GM18873 (cell line): ENCODE results near the gene IQSEC1.

Source experiments
- ATAC-seq: cut with Tn5 transposase; IDR thresholded peaks from one replicate; pipeline ENCODE4 v1.9.1; 2021; ENCODE audit warnings: mild to moderate bottlenecking, moderate library complexity, moderate number of reproducible peaks; ENCODE audit not compliant: unreplicated experiment, low FRiP score

The IQSEC1 gene

DNA sequence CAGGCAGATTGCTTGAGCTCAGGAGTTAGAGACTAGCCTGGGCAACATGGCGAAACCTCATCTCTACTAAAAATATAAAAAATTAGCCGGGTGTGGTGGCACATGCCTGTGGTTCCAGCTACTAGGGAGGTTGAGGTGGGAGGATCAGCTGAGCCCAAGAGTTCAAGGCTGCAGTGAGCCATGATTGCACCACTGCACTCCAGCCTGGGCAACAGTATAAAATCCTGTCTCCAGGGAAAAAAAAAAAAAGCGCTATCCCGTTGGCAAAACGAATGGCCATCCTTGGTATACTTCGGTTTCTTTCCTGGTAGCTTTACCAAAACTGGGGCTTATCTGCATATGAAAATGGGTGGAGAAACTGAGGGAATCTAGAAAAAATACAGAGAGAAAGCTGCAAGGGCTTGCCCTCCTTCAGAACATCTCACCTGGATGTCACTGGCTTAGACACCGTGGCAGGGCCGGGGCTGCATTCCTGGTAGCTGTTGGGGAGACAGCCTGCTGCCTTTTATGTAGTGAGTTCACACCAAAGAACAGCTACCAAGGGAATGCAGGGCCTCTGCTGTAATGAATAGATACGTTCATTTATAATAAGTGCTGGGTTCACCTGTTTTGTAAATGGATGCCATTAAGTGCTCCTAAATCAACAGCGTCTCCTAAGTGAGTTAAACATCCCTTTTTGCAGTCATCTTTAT is 96.0 kb downstream of the IQSEC1 start:
- no peak for ATAC-seq

DNA sequence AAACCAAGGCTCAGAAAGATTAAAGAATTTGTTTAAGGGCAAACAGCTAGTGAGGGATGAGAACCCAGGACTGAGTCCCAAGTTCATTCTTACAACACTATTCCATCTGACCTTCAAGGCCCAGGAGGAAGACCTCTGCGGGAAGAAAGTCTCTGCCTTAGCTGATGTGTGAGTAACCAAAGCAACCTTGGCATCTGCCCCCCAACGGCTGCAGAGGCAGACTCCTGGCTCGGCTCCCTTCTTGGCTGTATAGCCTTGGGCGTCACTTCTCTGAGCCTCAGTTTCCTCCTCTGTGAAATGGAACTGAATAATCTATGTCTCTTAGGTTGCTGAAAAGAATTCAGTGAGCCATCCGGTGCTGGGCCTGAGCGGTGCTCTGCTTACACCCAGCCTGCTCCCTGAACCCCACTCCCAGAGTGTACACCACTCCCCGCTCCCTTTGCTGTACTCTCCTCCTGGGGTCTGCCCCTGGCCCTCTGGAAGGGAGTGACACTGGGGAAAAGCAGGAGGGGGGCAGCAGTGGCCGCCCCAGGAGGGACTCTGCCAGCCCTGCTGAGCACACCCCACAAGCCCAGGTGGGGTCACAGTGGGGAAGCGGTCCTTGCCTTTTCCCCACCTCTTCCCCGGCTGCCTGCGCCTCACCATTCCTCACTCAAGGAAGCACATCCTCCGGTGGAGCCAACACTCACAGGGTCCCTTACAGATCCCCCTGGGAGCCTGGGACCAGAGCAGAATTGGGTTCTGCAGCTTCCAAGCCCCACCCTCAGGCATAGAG is 97.3 kb downstream of the IQSEC1 start:
- no peak for ATAC-seq

DNA sequence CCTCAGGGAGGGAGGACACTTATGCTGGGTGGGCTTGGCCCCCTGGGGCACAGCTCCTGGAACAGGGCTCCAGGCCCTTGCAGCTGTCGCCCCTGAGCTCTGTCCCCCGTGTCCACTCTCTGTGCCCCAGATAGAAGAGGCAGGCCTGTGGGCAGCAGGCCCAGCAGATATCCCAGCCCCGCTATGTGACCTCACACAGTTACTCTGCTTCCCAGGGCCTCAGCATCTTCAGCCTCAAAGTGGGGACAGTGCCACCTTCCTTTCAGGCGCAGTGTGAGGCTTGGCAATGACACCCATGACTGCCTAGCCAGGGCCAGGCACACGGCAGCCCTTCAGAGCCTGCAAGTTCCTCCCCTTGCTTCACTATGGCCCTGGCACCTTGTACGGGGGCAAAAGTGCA is 98.4 kb downstream of the IQSEC1 start:
- no peak for ATAC-seq

DNA sequence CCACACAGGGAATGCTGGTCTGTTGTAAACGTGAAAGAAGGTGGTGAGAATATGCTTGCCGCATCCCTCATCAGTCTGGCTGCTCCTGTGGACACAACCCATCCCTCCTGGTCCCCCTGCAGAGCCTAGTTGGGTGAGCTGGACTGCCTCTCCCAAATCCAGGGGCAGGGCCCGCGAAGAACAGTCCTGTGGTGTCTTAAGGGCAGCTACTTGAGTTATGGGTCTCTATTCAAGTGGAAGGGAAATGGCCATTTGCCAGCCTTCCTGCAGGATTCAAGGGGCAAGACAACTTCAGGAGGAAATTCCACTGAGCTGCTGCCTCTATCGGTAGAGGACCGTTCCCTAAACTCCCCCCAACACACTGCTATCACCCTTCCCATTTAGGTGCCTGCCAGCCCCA is 98.9 kb downstream of the IQSEC1 start:
- no peak for ATAC-seq

DNA sequence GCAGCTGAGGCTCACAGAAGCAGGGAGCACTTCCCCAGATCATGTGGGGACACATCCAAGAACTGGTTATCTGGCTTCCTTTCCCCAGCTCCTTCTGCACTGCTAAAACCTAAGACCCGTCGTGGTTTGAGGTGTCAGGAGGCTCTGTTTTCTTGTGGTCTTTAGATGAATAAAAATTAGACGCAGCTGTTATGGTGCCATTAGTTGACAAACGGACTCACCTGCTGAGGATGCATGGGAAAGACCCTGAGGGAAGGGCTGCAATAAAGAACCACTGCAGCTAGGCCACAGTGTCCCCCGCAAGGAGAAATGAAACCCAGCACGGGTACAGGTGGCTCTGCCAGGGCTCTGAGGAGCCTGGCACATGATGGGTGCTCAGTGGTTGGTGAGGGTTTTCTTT is 99.4 kb downstream of the IQSEC1 start:
- ATAC-seq: no peak

DNA sequence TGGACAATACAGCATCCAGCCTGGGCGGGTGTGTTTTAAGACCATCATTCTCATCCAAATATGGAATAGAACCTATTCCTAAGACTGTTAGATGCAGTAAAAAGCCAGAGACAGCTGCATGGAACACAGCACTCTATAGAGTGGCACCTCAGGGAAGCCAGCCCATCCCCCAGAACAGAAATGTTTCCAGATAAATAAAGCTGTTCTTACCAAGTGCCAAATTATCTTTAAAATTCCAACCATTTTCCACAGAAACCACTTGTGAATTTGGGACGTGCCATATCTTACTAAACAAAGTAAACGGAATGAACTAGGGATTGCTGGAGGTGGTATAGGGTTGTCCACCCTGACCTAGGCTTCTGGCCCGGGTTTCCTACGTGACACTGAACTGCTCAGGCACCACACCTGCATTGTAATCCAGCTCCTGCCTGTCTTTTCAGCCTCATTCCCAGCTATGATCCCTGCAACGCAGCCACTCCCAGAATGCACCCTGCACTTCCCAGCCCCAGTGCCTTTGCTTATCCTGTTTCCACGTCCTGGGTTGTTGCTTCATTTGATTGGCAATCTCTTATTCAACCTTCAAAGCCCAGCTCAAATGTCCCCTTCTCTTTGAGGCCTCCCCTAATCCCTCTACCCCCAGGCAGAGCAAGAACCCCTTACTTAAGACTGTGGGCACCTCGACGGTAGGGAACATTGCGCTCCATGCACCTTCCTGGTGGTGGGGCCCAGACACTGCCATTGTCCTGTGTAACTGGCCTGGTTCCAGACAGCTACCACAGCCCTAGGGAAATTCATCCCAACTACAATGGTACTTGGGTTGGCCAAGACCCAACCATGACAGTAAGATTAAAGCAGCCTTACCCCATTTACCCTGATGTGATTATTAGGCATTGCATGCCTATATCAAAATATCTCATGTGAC is 100.2 kb downstream of the IQSEC1 start:
- ATAC-seq: no peak

DNA sequence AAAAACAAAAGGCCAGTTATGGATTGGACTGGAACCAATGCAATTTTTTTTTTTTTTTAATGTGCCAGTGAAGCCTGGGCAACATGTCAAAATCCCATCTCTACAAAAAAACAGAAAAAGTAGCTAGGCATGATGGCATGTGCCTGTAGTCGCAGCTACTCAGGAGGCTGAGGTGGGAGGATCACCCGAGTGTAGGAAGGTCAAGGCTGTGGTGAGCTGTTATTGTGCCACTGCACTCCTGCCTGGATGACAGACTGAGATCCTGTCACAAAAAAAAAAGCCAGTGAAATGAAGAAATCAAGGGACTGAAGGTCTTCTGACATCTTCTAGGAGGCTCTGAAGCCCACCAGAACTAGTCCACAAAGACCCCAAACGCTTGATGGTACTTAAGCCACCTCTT is 101.2 kb downstream of the IQSEC1 start:
- ATAC-seq: no peak

DNA sequence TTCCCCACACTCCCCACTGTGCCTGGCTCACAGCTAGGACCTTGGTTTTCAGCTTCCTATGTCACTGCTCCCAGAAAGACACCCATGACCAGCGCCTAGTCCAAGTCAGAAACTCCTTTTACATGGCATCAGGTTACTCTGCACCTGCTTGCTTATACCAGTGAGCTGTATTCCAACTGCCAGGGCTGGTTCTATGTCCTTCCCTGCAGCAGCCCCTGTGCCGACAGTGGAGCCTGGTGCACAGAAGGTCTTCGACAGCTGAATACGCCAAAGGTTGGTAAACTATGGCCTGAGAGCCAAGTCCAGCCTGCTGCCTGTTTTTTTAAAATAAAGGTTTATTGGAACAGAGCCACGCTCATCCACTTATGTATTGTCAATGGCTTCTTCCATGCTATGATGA is 102.5 kb downstream of the IQSEC1 start:
- ATAC-seq: no peak

DNA sequence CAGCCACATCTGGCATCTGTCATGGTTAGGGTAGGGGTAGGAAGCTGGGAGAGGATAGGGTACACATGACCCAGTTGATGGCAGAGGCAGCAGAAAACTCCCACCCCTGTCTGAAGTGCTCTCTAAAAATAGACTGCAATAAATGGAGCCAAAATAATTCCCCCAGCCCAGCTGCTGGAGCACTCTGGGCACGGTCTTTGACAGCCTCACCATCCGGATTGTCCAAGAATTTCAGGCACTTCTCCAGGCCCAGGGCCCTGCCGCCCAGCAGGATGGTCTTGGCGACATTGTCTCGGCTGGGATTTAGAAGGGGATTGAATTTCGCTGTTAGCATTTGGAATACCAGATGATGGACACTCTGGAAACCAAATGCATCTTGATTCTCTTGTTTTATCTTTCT is 103.7 kb downstream of the IQSEC1 start:
- ATAC-seq: no peak

DNA sequence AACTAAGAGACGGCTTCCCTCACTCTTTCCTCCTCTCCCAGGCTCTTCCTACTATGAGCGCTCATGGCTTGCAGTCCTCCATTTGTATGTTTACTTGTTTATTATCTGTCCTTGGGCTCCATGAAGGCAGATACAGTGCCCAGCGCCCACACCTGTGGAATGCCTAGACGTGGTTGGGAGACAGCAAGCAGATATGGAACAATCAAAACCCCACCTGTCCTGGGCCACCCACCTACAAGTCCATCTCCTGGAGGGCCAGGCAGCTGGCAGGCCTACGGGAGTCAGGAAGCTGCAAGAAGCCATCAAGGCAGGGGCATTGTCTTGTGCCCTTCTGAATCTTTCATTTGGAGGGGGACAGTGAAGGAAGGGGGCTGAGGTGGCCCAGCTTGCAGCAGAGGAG is 104.7 kb downstream of the IQSEC1 start:
- ATAC-seq: no peak

DNA sequence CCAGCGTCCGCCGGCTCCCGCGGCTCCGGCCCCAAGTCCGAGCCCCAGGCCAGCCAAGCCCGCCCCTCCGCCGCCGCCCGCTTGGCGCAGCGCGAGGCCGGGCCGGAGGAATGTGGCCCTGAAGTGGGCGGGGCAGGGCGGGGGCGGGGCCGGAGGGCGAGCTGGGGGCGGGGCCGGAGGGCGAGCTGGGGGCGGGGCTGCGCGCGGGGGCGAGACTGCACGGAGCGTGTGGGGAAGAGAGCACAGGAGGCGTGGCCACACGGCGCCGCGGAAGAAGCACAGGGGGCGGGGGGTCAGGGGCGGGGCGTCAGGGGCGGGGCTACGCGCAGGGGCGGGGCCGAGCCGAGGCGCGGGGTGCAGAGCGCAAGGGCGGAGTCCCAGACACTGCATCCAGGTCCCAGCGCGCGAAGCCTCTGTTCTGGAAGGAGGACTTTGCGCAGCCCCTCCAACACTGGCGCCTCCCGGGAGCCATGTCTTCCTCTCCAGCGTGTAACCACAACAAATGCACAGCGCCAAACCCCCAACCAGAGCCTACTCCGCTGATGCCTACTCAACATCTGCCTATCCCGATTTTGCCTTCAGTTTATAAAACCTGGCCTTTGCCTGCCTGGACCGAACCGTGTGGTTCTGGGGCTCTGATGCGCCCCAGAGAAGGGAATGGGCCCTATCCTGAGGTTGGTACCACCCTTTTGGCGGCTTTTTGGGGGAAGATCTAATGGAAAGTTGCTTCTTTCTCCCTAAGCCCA is 105.5 kb downstream of the IQSEC1 start:
- ATAC-seq: peak; percentile 55

DNA sequence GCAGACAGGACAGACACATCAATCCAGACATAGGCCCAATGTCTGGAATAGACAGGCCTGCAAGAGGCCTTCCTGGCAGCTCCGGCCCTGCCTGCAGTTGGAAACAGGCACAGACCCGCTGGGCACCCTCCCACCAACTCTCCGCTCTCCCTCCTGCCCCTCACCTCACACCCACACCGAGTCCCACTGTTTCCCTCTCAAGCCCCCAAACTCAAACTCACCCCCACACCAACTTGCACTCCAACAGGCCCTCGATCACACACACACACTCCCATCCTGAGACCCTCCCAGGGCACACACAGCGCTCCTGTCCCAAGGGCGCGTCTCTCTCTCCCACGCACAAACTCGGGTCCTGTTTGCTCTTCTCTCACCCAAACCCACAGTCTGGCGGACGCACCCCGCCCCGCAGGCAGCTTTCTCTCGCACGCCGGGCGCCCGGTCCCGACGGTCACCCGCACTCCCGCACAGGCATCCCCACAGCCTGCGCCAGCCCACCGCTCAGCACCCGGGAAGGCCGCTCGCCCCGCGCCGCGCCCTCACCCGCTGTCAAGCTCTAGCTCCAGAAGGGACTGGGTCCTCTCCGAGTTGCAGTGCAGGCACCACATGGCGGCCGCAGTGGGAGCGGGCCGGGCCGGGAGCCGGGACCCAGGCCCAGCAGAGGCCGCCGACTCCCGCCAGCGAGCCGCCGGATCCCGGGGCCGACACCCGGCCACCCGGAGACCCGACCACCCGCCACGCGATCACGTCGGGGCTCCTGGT is 106.2 kb downstream of the IQSEC1 start:
- ATAC-seq: peak; percentile 9

DNA sequence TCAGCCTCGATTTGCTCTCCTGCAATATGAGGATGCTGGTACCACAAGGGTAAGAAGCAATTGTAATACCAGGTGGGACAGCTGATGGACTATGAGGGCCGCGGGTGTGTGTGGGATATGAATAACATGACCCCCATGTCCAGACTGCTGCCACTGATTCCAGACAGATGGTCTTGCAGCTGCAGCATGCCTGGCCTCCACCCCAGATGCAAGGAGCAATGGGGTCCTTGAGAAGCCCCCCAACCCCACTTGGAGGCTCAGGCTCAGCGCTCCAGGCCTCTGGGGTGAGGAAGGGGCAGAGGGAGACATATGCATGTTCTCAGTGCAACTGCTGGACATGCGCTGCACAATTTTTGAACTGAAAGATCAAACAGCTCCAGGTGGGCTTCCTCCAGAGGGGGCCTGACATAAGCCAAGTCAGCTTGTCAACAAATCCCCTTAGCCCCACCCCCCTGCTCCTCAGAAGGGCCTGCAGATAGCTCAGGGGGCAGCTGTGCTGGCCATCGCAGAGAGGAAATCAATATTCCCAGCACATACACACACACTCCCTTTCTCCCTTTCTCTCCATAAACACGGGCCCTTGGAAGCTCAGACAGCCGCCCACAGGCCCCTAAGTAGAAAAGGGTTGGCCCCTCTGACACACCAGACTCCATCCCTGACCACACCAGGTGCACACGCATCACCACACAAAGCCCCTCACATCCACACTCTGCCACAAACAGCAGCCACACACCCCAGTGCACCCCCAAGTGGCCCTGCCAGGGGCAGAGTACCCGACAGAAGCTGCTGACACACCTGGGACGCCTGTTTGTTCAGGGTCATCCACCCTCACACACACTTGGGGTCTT is 107.0 kb downstream of the IQSEC1 start:
- no peak for ATAC-seq

DNA sequence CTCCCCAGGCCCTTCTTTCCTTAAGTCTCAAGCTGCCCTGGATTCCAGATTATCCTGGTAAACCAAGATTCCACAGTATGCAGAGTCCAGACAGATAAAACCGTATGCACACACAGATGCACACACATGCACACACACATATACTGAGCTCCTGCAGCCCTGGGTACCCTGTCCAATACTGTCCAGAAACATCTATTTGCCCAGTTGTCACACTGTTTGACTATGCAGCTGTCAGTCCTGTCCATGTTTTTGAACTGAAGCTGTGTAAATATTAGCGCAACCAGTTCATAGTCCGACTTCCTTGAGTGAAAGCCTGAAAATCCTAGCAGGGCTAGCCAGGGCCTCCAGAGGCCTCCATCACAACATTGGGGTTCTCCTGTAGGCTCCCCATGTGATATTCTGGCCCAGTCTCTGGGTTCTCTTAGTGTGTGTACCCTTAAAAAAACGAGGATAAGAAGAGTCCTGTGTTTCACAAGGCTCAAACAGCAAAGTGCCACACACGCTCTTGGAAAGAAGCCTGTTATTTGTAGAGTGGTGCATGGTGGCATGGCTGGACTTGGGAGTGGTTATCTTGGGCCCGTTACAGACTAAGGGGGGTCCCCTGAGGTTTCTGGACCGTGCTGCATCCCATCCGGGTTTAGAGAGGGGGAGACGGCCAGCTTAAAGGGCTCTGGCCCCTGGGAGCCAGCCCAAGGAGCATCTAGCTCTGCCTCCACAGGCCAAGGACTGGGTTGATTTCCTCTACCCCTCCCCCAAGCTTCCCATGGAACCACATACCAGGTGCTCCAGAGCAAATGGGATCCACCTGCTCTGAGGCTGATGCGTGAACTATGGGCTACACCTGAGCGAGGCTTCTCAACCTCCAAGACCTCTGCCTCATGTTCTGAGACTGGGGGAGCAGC is 108.3 kb downstream of the IQSEC1 start:
- no peak for ATAC-seq

DNA sequence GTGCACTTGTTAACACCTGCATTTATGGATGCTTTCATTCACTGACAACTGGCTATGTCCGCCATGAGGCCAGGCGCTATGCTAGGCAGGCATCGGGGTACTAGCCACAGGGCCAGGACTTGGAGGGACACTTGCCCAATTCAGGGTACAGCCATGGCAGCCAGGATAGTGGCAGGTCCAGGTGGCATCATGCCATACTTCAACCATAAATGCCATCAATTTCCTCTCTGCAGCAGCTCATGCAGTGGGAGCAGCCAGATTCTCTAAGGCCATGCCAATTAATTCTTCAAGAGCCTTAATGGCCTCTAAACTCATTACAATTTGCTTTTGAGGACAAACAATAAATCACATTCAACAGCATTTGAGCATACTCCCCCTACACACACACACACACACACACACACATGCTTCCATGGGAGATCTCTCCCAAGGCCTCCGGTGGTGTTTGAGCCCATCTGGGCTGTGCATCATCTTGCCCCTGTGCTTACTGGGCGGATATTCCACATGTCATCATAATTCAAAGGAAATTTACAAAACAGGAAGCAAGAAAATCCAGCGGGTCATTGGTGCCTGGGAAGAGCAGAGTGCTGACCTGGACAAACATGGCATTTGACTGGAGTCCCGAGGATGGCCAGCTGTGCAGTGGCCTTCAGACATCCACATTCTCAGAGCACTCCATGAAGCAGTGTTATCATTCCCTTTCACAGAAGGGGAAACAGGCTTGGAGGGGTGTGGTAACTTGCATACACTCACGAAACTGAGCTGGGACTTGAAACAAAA is 109.1 kb downstream of the IQSEC1 start:
- ATAC-seq: no peak

DNA sequence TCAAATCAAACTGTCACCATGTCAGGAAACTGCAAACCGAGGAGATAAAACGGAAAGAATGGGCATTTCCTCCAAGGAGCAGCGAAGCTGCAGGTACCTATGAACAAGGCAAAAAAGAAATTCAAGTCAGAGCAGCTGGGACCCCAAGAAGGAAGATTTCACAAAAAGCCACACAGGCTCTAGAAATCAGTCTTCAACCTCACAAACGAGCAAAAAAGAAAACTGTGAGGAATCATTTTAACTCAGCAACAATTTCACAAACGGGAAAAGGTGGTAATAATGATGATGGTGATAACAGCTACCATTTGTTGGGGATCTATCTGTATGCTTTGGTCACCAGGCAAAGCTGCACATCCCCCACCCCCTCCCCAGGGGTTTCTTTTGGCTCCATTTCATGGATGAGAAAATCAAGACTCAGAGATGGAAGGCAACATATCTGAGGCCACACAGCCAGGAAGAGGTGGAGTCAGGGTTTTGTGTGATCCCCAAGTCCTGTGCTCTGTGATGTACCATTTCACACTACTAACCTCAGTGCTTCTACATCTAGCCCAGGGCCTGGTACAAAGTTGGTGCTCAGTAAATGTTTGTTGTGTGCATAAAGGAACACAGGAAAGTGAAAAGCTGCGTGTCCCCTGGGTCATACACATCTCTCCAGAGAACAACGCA is 109.9 kb downstream of the IQSEC1 start:
- ATAC-seq: no peak

DNA sequence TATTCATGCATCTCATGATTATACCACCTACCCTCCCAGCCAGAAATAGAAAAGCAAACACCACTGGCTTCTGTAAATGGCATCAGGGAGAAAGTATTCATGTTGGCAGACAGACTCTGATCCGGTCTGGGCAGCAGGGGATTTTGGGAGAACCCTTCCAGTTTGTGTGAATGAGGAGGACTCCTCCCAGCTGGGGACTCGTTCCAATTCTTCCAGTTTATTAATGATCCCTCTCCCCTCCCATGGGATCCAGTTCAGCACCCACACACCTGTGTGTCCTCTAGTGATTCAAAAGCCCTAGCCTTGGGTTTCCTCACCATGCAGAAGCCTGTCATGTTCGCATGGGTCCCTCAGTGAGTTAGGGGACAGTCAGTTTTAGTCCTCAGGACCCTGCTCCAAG is 110.9 kb downstream of the IQSEC1 start:
- no peak for ATAC-seq
